NCI-H1105 treated with DMSO at 0.1 percent for 48 hours (cell line): ENCODE measurements around the gene PRRG4.
"Not testable (repeated sequence)": the region's sequence is repeated elsewhere in the genome, so short reads cannot be mapped to it uniquely, and the experiment has no call there.

Source experiments
- DNase-seq: peaks from one replicate; lab custom pipeline; 2025; lab: John Stamatoyannopoulos, UW

The PRRG4 gene

GRCh38 chr11:32829680-32830412, at the start of gene PRRG4:
Gene PRRG4, plus strand, starts transcription at chr11:32829927. Its CDS starts 603 bp downstream, at chr11:32830530.
- peak; percentile 55 for DNase-seq

- DNase-seq: not testable (repeated sequence)
Measured at GRCh38 chr11:32780839-32781238, 48.9 kb upstream of the PRRG4 start.

GRCh38 chr11:32781721-32782120, 48.0 kb upstream of the PRRG4 start:
- DNase-seq: no peak

- no peak for DNase-seq
Measured at GRCh38 chr11:32785262-32785661, 44.5 kb upstream of the PRRG4 start.

GRCh38 chr11:32786811-32787210, 42.9 kb upstream of the PRRG4 start:
- DNase-seq: no peak

- DNase-seq: no peak
Measured at GRCh38 chr11:32790916-32791315, 38.8 kb upstream of the PRRG4 start.

GRCh38 chr11:32792111-32792947, 37.4 kb upstream of the PRRG4 start:
- no peak for DNase-seq

- peak; percentile 67 for DNase-seq
Measured at GRCh38 chr11:32792948-32793475, 36.7 kb upstream of the PRRG4 start.

GRCh38 chr11:32794439-32794838, 35.3 kb upstream of the PRRG4 start, which contains the start of gene CCDC73:
Gene CCDC73, minus strand, starts transcription at chr11:32794662. Its CDS starts 34,419 bp downstream, at chr11:32760243.
- no peak for DNase-seq

- DNase-seq: no peak
Measured at GRCh38 chr11:32796425-32796824, 33.3 kb upstream of the PRRG4 start.

GRCh38 chr11:32809313-32809712, 20.4 kb upstream of the PRRG4 start:
- DNase-seq: peak; percentile 67

- no peak for DNase-seq
Measured at GRCh38 chr11:32817181-32817851, 12.4 kb upstream of the PRRG4 start.

- DNase-seq: no peak
Measured at GRCh38 chr11:32817852-32818183, 11.9 kb upstream of the PRRG4 start.

- no peak for DNase-seq
Measured at GRCh38 chr11:32819187-32819586, 10.5 kb upstream of the PRRG4 start.

- DNase-seq: no peak
Measured at GRCh38 chr11:32820497-32820896, 9.2 kb upstream of the PRRG4 start.

GRCh38 chr11:32821517-32821916, 8.2 kb upstream of the PRRG4 start:
- DNase-seq: no peak

GRCh38 chr11:32821917-32822560, 7.7 kb upstream of the PRRG4 start:
- DNase-seq: no peak

- DNase-seq: not testable (repeated sequence)
Measured at GRCh38 chr11:32823617-32824016, 6.1 kb upstream of the PRRG4 start.

GRCh38 chr11:32826113-32826512, 3.6 kb upstream of the PRRG4 start:
- no peak for DNase-seq

- no peak for DNase-seq
Measured at GRCh38 chr11:32827276-32827675, 2.5 kb upstream of the PRRG4 start.

- no peak for DNase-seq
Measured at GRCh38 chr11:32829157-32829679, 509 bp upstream of the PRRG4 start.

- DNase-seq: peak; percentile 19
Measured at GRCh38 chr11:32830413-32830738, 649 bp downstream of the PRRG4 start.
